CD4-positive, alpha-beta memory T cell (primary cell): ENCODE measurements around the gene APCDD1L. TPM values are rescaled to one million over a fixed set of nuclear protein-coding genes. Genes with fewer than 3 reads are reported as not detected.

ENCODE experiments used
- CTCF ChIA-PET: fragments of 350-600 bp; sonication (Branson Sonifier 250); formaldehyde crosslinking; loops from one replicate; lab custom pipeline; 2021; ENCODE audit warnings: inconsistent platforms; ENCODE audit not compliant: partially characterized antibody; lab: Charles Lee
- POLR2A ChIA-PET: fragments of 350-600 bp; sonication (Branson Sonifier 250); formaldehyde crosslinking; loops from one replicate; lab custom pipeline; 2021; ENCODE audit not compliant: partially characterized antibody; lab: Charles Lee
- DNase-seq, 5 donors: peaks; one replicate each; pipeline versions ENCODE4 v3.0.0 to v3.0.0-alpha.2; 2020 to 2022; ENCODE audit warnings: mixed read lengths in 1 of 5
- H3K27ac ChIP-seq: one replicate; pipeline ENCODE4 v1.7.0; 2013; ENCODE audit warnings: low read depth, low read length
- H3K27me3 ChIP-seq: 2 replicates; pipeline ENCODE4 v1.7.0; 2013; ENCODE audit warnings: mild to moderate bottlenecking, low read length, moderate library complexity; ENCODE audit not compliant: insufficient read depth
- H3K36me3 ChIP-seq: 2 replicates; pipeline ENCODE4 v1.7.0; 2013; ENCODE audit warnings: mild to moderate bottlenecking, low read length, moderate library complexity; ENCODE audit not compliant: insufficient read depth
- H3K4me1 ChIP-seq: 2 replicates; pipeline ENCODE4 v1.7.0; 2013; ENCODE audit warnings: mild to moderate bottlenecking, low read length, moderate library complexity; ENCODE audit not compliant: insufficient read depth
- H3K4me3 ChIP-seq, 2 donors: one replicate each; pipeline ENCODE4 v1.7.0; 2013; ENCODE audit warnings: low read length in 2 of 2, mild to moderate bottlenecking in 1 of 2
- H3K9me3 ChIP-seq, 2 donors: one replicate each; pipeline ENCODE4 v1.7.0; 2013; ENCODE audit warnings: low read length in 2 of 2, control low read depth in 1 of 2; ENCODE audit not compliant: control insufficient read depth in 1 of 2
- H3K27ac Mint-ChIP-seq, 7 donors: one replicate each; pipeline ENCODE4 v1.8.0; 2020 to 2021; ENCODE audit warnings: mixed read lengths in 7 of 7, mild to moderate bottlenecking in 6 of 7, inconsistent platforms in 3 of 7, moderate library complexity in 3 of 7
- H3K27me3 Mint-ChIP-seq, 2 donors: one replicate each; pipeline ENCODE4 v1.8.0; 2020 to 2021; ENCODE audit warnings: mixed read lengths in 2 of 2
- H3K36me3 Mint-ChIP-seq, 2 donors: one replicate each; pipeline ENCODE4 v1.8.0; 2020 to 2021; ENCODE audit warnings: mixed read lengths in 2 of 2, inconsistent platforms in 1 of 2, mild to moderate bottlenecking in 1 of 2
- H3K4me1 Mint-ChIP-seq, 4 donors: one replicate each; pipeline ENCODE4 v1.8.0; 2020 to 2021; ENCODE audit warnings: mixed read lengths in 4 of 4, mild to moderate bottlenecking in 1 of 4
- H3K4me3 Mint-ChIP-seq, 8 donors: one replicate each; pipeline ENCODE4 v1.8.0; 2020 to 2021; ENCODE audit warnings: mixed read lengths in 8 of 8, mild to moderate bottlenecking in 7 of 8, moderate library complexity in 6 of 8, inconsistent platforms in 3 of 8
- H3K9me3 Mint-ChIP-seq, 8 donors: one replicate each; pipeline ENCODE4 v1.8.0; 2020 to 2021; ENCODE audit warnings: mixed read lengths in 8 of 8, mild to moderate bottlenecking in 5 of 8, inconsistent platforms in 3 of 8, moderate library complexity in 1 of 8
- intact Hi-C: fragments of 100-400 bp; cut with micrococcal nuclease; formaldehyde crosslinking; loops from one replicate; pipeline ENCODE4 v1.15.1; 2023
- polyA plus RNA-seq, 2 donors: library from polyadenylated mRNA; unstranded; fragments of 300-500 nt; fragmentation: Illumina TruSeq; gene quantifications; one replicate each; pipeline ENCODE4 v1.2.3, GENCODE V29; 2021
- total RNA-seq, 2 experiments: library from RNA; stranded (reverse); gene quantifications; one replicate each; pipeline ENCODE4 v1.2.3, GENCODE V29; 2021

The APCDD1L gene
- total and polyA plus RNA-seq, 4 experiments from 2014 or later: 0.11 TPM; not detected in 3

DNA sequence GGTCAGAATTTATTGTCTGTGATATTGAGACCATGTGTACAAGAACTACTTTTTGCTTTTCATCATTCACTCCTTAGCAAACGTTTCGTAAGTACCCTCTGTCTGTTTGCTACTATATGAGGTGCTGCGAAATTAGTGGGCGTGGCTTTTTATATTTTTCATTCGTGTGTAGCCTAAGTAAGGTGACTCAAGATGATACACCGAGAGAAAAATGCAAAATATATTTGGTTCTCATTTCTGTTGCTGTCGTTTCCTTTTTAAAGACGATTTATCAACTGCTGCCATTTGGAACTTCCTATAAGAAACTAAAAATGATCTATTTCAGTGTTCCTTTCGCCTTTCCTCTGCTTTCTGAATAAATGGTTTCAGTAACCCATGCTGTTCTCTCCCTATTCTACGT lies 64.9 kb downstream of the APCDD1L start:
- peaks cover 0 to 14% (median 0%) of the 10 kb centered on the region in 4 donors for H3K4me1 Mint-ChIP-seq
- H3K9me3 Mint-ChIP-seq: peaks cover 0 to 12% (median 7%) of the 10 kb centered on the region in 8 donors
- H3K27me3 Mint-ChIP-seq: no peaks in the 10 kb centered on the region
- no peak overlapping the region for H3K27ac ChIP-seq
- ChIA-PET POLR2A (no interaction called here), CTCF (no interaction called here)
- H3K4me1 ChIP-seq: no peaks in the 10 kb centered on the region
- H3K4me3 ChIP-seq: no peak overlapping the region
- no peak overlapping the region for H3K4me3 Mint-ChIP-seq
- intact Hi-C loops: no loop called here
- no peak for DNase-seq
- H3K27me3 ChIP-seq: no peaks in the 10 kb centered on the region
- H3K36me3 ChIP-seq: peaks cover 11% of the 10 kb centered on the region
- H3K27ac Mint-ChIP-seq: no peak overlapping the region
- no peaks in the 10 kb centered on the region for H3K9me3 ChIP-seq
- H3K36me3 Mint-ChIP-seq: peaks cover 39 to 54% of the 10 kb centered on the region in 2 donors

DNA sequence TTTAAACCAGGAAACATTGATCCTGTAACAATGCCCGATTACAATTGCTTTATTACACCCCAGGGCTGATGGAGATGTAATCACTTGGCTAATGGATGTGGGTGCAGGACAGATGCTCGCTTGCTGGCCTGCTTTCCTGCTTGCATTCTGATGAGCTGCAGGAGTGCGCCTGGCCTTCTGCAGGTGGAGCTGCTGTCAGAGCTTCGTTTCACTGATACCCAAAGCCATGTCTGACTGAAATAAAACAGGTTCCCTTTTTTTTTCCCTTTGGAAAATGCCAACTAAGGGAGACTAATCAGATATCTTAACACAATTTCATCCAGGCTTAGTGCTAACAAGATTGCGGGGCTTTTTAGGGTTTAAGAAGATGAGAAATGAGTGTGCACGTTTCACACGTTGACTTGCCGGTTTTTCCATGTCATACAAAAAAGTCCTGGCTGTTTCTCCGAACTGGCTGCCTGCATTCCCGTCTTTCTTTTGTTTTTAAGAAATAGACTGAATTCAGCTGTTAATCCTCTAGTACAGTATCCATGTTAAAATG lies 65.4 kb downstream of the APCDD1L start:
- peaks cover 44 to 58% of the 10 kb centered on the region in 2 donors for H3K36me3 Mint-ChIP-seq
- Histone ChIP-seq H3K9me3 (no peaks in the 10 kb centered on the region), H3K27me3 (no peaks in the 10 kb centered on the region), H3K4me3 (no peak overlapping the region), H3K4me1 (no peaks in the 10 kb centered on the region), H3K27ac (no peak overlapping the region), H3K36me3 (peaks cover 11% of the 10 kb centered on the region)
- POLR2A ChIA-PET: no interaction called here
- intact Hi-C loops: no loop called here
- H3K27ac Mint-ChIP-seq: no peak overlapping the region
- peaks cover 0 to 10% (median 6%) of the 10 kb centered on the region in 8 donors for H3K9me3 Mint-ChIP-seq
- H3K4me3 Mint-ChIP-seq: no peak overlapping the region
- no peak for DNase-seq
- H3K4me1 Mint-ChIP-seq: peaks cover 0 to 14% (median under 1%) of the 10 kb centered on the region in 4 donors
- CTCF ChIA-PET: no interaction called here
- no peaks in the 10 kb centered on the region for H3K27me3 Mint-ChIP-seq

DNA sequence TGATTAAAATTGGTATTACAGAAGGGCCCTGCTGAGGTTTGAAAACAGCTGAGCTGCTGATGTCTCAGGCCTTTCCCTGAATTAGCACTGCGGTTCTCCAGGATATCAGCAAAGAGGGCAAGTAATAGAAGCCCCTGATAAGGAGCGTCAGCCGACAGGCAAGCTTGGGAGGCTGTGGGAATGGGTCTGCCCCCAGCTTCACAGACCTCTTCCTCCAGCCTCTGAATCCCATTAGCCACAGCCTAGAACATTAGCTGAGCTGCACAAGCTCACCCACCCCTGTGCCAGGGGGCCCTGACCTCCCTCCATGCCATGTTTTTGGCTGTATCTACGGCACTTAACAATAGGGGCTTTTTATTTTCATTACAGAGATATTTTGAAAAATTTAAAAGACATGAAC lies 66.2 kb downstream of the APCDD1L start:
- Histone ChIP-seq H3K4me1 (no peaks in the 10 kb centered on the region), H3K27me3 (no peaks in the 10 kb centered on the region), H3K27ac (no peak overlapping the region), H3K9me3 (no peaks in the 10 kb centered on the region), H3K4me3 (no peak overlapping the region), H3K36me3 (peaks cover 16% of the 10 kb centered on the region)
- Mint-ChIP-seq H3K36me3 (peaks cover 45 to 61% of the 10 kb centered on the region in 2 donors), H3K27me3 (no peaks in the 10 kb centered on the region), H3K27ac (peak overlapping the region in 2 of 7 donors; percentile 29 to 57), H3K9me3 (peaks cover 0 to 2% (median under 1%) of the 10 kb centered on the region in 8 donors), H3K4me1 (peaks cover 0 to 9% (median under 1%) of the 10 kb centered on the region in 4 donors), H3K4me3 (no peak overlapping the region)
- no peak for DNase-seq
- POLR2A ChIA-PET: no interaction called here
- intact Hi-C loops: no loop called here
- CTCF ChIA-PET: interaction anchor here (1.9 to 2.3 kb wide), 2 partner anchors 212 to 214 kb away, joined by 11 to 15 read pairs; no protein-coding TSS in a partner anchor

DNA sequence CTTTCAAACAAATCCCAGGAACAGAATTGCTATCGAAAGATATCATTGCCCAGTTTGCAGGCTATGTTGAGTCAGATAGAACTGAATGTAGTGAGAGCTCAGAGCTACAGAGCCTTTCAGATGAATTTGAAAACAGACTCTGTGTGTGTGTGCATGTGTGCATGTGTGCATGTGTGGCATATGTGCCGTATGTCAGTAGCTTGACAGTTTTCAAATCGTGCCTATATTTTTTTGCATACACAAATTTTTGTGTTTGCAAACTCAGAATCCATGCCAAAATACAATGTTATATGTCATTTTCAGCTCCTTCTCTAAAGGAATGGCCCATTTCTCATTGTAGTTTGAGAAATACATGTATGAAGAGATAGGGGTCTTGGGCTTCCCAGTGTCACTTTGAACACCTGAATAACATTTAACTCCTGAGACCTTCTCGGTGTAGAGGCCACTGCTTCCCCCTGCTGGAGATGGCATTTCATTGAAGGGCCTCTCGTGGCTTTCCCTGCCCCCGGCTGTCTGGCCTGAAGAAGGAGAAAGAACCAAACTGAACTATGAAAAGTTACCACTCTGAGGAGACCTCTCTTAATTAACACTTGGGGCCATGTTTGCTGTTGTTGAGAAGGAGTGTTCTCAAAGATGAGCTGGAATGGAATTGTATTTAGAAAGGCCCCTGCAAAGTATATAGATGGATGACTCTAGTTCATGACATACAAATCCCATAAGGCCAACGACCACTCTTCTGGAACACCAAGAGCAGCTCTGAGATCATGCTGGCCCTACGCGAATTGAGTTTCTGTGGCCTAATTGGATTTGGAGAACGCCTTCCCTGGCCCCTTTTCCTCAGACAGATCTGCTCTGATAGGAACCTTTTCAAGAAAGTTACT lies 67.4 kb downstream of the APCDD1L start:
- no peaks in the 10 kb centered on the region for H3K4me1 ChIP-seq
- Mint-ChIP-seq H3K4me1 (peaks cover 0 to 8% (median 2%) of the 10 kb centered on the region in 4 donors), H3K9me3 (no peaks in the 10 kb centered on the region), H3K27ac (peak overlapping the region in 3 of 7 donors; percentile 11 to 49 (median 24)), H3K27me3 (no peaks in the 10 kb centered on the region), H3K4me3 (no peak overlapping the region), H3K36me3 (peaks cover 52 to 70% of the 10 kb centered on the region in 2 donors)
- H3K27ac ChIP-seq: no peak overlapping the region
- no peaks in the 10 kb centered on the region for H3K9me3 ChIP-seq
- H3K4me3 ChIP-seq: no peak overlapping the region
- DNase-seq: peak; percentile 31 to 60 (median 40)
- peaks cover 19% of the 10 kb centered on the region for H3K36me3 ChIP-seq
- CTCF ChIA-PET: interaction anchor here (0.7 to 2.3 kb wide), 14 partner anchors 9 to 213 kb away, joined by 3 to 15 read pairs (median 4); partner anchors contain the start of gene VAPB
- POLR2A ChIA-PET: interaction anchor here (0.9 kb wide), 1 partner anchor 138 kb away, joined by 4 read pairs; the partner anchor contains the start of gene RAB22A
- H3K27me3 ChIP-seq: no peaks in the 10 kb centered on the region
- intact Hi-C loops: loop anchor here (1.0 kb wide), 1 partner anchor 210 kb away; no protein-coding TSS in a partner anchor

DNA sequence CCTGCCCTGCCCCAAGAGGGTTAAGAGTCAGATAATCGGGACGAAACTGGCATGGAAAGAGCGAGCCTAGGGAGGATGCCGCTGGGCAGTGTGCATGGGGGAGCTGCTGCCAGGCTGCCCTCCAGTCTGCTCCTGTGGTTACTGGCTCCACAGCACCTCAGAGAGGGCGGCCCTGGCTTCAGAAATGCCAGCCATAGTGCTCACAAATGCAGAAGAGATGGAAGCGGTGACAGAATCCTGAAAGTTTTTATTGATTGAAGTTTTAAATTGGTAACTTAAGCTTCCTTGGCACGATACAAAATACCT lies 68.3 kb downstream of the APCDD1L start:
- Histone ChIP-seq H3K4me3 (no peak overlapping the region), H3K9me3 (no peaks in the 10 kb centered on the region), H3K4me1 (no peaks in the 10 kb centered on the region), H3K27me3 (no peaks in the 10 kb centered on the region), H3K36me3 (peaks cover 22% of the 10 kb centered on the region), H3K27ac (no peak overlapping the region)
- Mint-ChIP-seq H3K27ac (peak overlapping the region in 4 of 7 donors; percentile 1 to 86 (median 46)), H3K36me3 (peaks cover 50 to 76% of the 10 kb centered on the region in 2 donors), H3K4me1 (peaks cover 0 to 6% (median 3%) of the 10 kb centered on the region in 4 donors), H3K9me3 (no peaks in the 10 kb centered on the region), H3K27me3 (no peaks in the 10 kb centered on the region), H3K4me3 (no peak overlapping the region)
- DNase-seq: no peak
- intact Hi-C loops: loop anchor here (1.0 kb wide), 1 partner anchor 210 kb away; no protein-coding TSS in a partner anchor
- POLR2A ChIA-PET: no interaction called here
- CTCF ChIA-PET: interaction anchor here (1.0 to 2.3 kb wide), 8 partner anchors 11 to 212 kb away, joined by 4 to 15 read pairs (median 5); no protein-coding TSS in a partner anchor

DNA sequence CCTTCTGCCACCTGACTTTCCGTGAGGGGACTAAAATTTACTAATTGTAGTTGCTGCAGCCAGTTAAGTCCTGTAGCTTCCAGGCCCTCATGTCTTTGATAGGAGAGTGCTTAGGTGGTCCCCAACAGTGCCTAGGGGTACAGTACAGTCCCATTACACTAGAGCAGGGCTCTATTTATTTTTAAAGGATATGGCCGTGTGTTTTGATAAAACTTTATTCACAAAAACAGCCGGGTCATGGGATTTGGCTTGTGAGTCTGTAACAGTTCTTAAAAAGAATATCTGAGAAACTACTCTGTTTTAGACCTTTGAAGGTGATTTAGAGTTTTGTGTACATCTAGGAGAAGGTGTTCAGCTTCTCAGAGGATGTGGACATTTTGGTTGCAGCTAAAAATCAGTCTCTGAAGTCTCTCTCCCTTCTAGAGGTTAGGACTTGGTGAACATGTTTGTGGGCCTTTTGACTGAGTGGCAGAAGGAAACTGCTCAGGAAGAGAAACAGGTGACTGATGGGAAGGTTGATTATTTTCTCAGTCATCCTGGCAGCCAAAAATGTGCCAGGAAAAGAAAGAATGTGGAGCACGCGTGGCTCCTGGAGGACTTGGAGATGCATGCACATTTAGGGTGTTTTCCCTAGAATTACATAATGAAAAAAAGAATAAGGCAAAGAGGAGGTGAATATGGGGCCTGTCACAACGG lies 68.8 kb downstream of the APCDD1L start:
- Mint-ChIP-seq H3K4me3 (no peak overlapping the region), H3K4me1 (peaks cover 0 to 6% (median 3%) of the 10 kb centered on the region in 4 donors), H3K36me3 (peaks cover 54 to 78% of the 10 kb centered on the region in 2 donors), H3K9me3 (no peaks in the 10 kb centered on the region), H3K27ac (peak overlapping the region in 4 of 7 donors; percentile 1 to 86 (median 46)), H3K27me3 (no peaks in the 10 kb centered on the region)
- Histone ChIP-seq H3K27ac (no peak overlapping the region), H3K4me1 (no peaks in the 10 kb centered on the region), H3K4me3 (no peak overlapping the region), H3K36me3 (peaks cover 25% of the 10 kb centered on the region), H3K27me3 (no peaks in the 10 kb centered on the region), H3K9me3 (no peaks in the 10 kb centered on the region)
- intact Hi-C loops: no loop called here
- CTCF ChIA-PET: interaction anchor here (1.0 to 1.9 kb wide), 5 partner anchors 11 to 211 kb away, joined by 4 to 6 read pairs (median 5); no protein-coding TSS in a partner anchor
- POLR2A ChIA-PET: no interaction called here
- no peak for DNase-seq
